GM12874 (cell line): Measurements from ENCODE around the gene EPHB1.

ENCODE experiments used
- TF ChIP-seq, protein P1 (sequence below): IDR thresholded peaks from 2 replicates; pipeline ENCODE4 v1.5.1; 2011; ENCODE audit warnings: low read depth, mild to moderate bottlenecking, control low read depth, low read length, moderate library complexity; ENCODE audit not compliant: insufficient read depth

The EPHB1 gene

DNA sequence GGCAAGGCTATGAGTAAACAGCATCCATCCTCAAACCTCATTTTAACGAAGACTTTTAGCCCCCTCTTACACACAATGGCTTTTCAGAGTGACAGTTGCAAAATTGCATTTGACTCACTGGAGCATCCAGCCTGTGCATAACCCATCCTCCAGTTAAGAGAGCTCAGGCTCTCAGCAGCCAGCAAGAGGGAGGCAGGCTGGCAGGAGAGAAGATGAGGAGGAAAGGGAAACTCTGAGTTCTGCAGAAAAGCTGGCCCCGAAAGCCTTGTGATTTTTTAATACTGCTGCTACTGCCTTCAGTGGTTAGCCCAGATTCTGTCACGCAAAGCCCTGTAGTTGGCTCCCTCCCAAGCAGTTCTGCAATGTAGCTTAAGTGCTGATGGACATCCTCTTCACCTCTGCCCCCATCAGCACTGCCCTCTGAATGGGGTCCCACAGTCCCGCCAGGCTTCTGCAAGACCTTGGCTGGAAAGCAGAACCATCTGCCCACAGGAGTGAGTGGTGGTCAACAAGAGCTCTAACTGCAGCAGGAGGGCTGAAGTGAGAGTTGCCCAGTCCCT is 371.3 kb downstream of the EPHB1 start:
- TF ChIP-seq, protein P1, sequence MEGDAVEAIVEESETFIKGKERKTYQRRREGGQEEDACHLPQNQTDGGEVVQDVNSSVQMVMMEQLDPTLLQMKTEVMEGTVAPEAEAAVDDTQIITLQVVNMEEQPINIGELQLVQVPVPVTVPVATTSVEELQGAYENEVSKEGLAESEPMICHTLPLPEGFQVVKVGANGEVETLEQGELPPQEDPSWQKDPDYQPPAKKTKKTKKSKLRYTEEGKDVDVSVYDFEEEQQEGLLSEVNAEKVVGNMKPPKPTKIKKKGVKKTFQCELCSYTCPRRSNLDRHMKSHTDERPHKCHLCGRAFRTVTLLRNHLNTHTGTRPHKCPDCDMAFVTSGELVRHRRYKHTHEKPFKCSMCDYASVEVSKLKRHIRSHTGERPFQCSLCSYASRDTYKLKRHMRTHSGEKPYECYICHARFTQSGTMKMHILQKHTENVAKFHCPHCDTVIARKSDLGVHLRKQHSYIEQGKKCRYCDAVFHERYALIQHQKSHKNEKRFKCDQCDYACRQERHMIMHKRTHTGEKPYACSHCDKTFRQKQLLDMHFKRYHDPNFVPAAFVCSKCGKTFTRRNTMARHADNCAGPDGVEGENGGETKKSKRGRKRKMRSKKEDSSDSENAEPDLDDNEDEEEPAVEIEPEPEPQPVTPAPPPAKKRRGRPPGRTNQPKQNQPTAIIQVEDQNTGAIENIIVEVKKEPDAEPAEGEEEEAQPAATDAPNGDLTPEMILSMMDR = no peak

DNA sequence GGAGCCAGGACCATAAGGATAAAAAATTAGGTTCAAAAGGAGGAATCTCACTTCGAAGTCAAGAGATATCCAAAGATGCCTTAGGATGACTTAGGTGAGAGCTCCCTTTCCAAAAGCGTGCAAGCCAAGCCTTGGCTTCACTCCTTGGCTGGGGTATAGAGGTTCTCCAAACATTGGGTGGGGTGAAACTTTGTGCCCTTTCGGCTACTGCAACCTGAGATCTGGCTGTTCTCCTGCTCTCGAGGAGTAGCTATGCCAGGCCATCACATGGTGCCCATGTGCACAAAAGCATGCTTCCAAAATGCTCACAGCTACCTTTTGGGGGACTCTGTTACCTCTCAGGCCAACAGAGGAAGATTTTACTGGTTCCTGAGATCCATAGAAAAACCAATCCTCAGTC is 373.8 kb downstream of the EPHB1 start:
- TF ChIP-seq, protein P1 = no peak

- TF ChIP-seq, protein P1 = no peak
These were observed 374.6 kb downstream of the EPHB1 start for GRCh38 chr3:135169651-135170050.

GRCh38 chr3:135170732-135171131 is 375.7 kb downstream of the EPHB1 start:
- TF ChIP-seq, protein P1 = no peak

GRCh38 chr3:135172191-135172869 is 377.3 kb downstream of the EPHB1 start:
- TF ChIP-seq, protein P1 = no peak

DNA sequence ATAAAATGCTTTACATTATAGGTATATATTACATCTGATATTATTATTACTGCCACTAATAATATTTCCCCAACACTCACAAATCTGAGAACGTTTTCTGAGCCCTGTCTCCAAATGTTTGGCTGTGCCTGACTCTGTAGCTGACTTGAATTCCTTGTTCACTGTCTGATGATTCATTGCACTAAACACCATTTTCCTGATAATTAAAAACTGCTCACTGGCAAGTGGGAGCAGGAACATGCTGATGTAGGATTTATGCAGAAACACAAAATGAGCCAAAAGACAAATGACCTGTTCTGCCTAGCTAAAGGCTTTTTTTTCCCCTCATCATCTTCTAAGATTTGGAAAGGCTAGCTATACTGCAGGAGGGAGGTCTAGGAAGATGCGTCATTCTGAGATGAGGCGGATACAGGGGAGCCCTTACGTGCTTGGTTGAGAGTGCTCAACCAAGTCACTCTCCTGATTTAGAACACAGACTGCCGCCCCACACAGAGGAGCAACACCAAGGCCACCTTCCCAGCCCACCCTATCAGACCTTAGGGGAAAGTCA is 380.7 kb downstream of the EPHB1 start:
- TF ChIP-seq, protein P1 = no peak

DNA sequence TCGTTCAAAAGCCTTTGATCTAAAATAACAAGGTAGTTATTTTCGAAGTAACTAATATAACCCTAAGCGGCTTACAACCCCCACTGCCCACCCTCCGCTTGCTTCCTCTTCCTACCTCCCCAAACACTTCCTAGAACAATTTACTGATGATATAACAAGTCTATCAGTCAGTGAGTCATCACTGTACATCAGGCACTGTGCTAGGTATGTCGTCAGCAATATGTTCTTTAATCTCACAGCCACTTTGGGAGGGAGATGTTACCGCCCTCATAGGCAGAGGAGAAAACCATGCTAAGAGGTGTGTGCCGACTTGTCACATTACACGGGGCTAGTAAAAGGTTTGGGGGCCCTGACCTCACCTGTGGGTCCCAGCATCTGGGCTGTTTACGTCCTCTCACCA is 381.8 kb downstream of the EPHB1 start:
- TF ChIP-seq, protein P1 = no peak
